Nephron progenitor cell (in vitro differentiated cells): ENCODE results near the gene SIKE1.
"Not testable (repeated sequence)": the region's sequence is repeated elsewhere in the genome, so short reads cannot be mapped to it uniquely, and the experiment has no call there.

Source experiments
- DNase-seq: peaks from one replicate; pipeline ENCODE4 v3.0.0; 2021
- H3K27ac Mint-ChIP-seq: 2 replicates; pipeline ENCODE4 v1.8.0; 2021; ENCODE audit warnings: mild to moderate bottlenecking, moderate library complexity, mixed read lengths
- H3K27me3 Mint-ChIP-seq: 2 replicates; pipeline ENCODE4 v1.8.0; 2021; ENCODE audit warnings: mild to moderate bottlenecking, low read depth, mixed read lengths; ENCODE audit not compliant: poor library complexity
- H3K36me3 Mint-ChIP-seq: 2 replicates; pipeline ENCODE4 v1.8.0; 2021; ENCODE audit warnings: low read depth, mixed read lengths
- H3K4me1 Mint-ChIP-seq: 2 replicates; pipeline ENCODE4 v1.8.0; 2021; ENCODE audit warnings: mixed read lengths
- H3K4me3 Mint-ChIP-seq: 2 replicates; pipeline ENCODE4 v1.8.0; 2021; ENCODE audit warnings: mild to moderate bottlenecking, moderate library complexity, mixed read lengths
- H3K9me3 Mint-ChIP-seq: 2 replicates; pipeline ENCODE4 v1.8.0; 2021; ENCODE audit warnings: mild to moderate bottlenecking, moderate library complexity, mixed read lengths
- CTCF ChIP-seq: fragments of 200-600 bp; sonication (generic); IDR thresholded peaks from 2 replicates; pipeline ENCODE4 v1.5.0; 2021; ENCODE audit warnings: antibody characterized with exemption

The SIKE1 gene

GRCh38 chr1:114780344-114781226 is at the start of gene SIKE1:
Gene SIKE1, minus strand, starts transcription at chr1:114780685. Its CDS starts 78 bp downstream, at chr1:114780607.
- peaks cover 19% of the 10 kb centered on the region for H3K4me1 Mint-ChIP-seq
- peaks cover 32% of the 10 kb centered on the region for H3K36me3 Mint-ChIP-seq
- peak within 1 kb of the TSS; percentile 99 for H3K4me3 Mint-ChIP-seq
- DNase-seq: peak; percentile 84
- H3K27ac Mint-ChIP-seq: peak within 1 kb of the TSS; percentile 100
- H3K27me3 Mint-ChIP-seq: peaks cover 42% of the 10 kb centered on the region
- TF ChIP-seq CTCF: no peak
- peaks cover 17% of the 10 kb centered on the region for H3K9me3 Mint-ChIP-seq

GRCh38 chr1:114830075-114830474 is 49.6 kb upstream of the SIKE1 start:
- H3K27me3 Mint-ChIP-seq, H3K36me3 Mint-ChIP-seq, DNase-seq, H3K27ac Mint-ChIP-seq, H3K4me1 Mint-ChIP-seq, H3K4me3 Mint-ChIP-seq: not testable (repeated sequence)
- peaks cover 13% of the 10 kb centered on the region for H3K9me3 Mint-ChIP-seq

GRCh38 chr1:114828251-114828650 is 47.8 kb upstream of the SIKE1 start:
- TF ChIP-seq CTCF: no peak
- Mint-ChIP-seq H3K27me3 (peaks cover 5% of the 10 kb centered on the region), H3K4me3 (no peak overlapping the region), H3K36me3 (peaks cover 7% of the 10 kb centered on the region), H3K4me1 (peaks cover 5% of the 10 kb centered on the region), H3K27ac (no peak overlapping the region), H3K9me3 (peaks cover 30% of the 10 kb centered on the region)
- no peak for DNase-seq

GRCh38 chr1:114821978-114822377 is 41.5 kb upstream of the SIKE1 start:
- H3K27ac Mint-ChIP-seq: no peak overlapping the region
- peaks cover 52% of the 10 kb centered on the region for H3K9me3 Mint-ChIP-seq
- no peak for DNase-seq
- no peak for TF ChIP-seq CTCF
- peaks cover 11% of the 10 kb centered on the region for H3K27me3 Mint-ChIP-seq
- no peak overlapping the region for H3K4me3 Mint-ChIP-seq
- H3K4me1 Mint-ChIP-seq: no peaks in the 10 kb centered on the region
- peaks cover 7% of the 10 kb centered on the region for H3K36me3 Mint-ChIP-seq

DNA sequence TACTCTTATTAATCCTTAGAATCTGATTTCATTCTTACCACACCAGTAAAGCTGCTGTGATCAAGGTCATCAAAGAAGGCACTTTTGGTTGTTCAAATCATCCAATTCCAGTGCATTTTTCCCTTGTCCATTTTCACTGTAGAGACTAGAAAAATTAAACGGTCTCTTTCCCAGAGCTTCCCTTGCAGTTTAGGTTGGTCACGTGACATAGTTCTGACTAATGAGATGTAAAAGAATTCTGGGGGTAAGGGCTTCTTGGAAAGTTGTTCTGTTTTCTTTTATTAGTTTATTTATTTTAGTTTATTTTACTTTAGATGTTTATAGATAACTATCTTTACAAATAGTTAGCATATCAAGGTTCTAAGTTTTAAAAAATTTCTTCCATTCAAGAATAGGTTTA is 39.9 kb upstream of the SIKE1 start:
- Mint-ChIP-seq H3K36me3 (peaks cover 7% of the 10 kb centered on the region), H3K4me1 (no peaks in the 10 kb centered on the region), H3K4me3 (no peak overlapping the region), H3K27ac (no peak overlapping the region), H3K9me3 (peaks cover 42% of the 10 kb centered on the region), H3K27me3 (peaks cover 6% of the 10 kb centered on the region)
- TF ChIP-seq CTCF: no peak
- no peak for DNase-seq

- TF ChIP-seq CTCF: no peak
- Mint-ChIP-seq H3K9me3 (peaks cover 37% of the 10 kb centered on the region), H3K27ac (no peak overlapping the region)
These were observed 39.4 kb upstream of the SIKE1 start for GRCh38 chr1:114819869-114820268.

GRCh38 chr1:114804449-114804848 is 24.0 kb upstream of the SIKE1 start:
- H3K27ac Mint-ChIP-seq, DNase-seq, H3K4me1 Mint-ChIP-seq, H3K4me3 Mint-ChIP-seq, H3K36me3 Mint-ChIP-seq, H3K9me3 Mint-ChIP-seq: not testable (repeated sequence)
- peaks cover 14% of the 10 kb centered on the region for H3K27me3 Mint-ChIP-seq

More at GRCh38 chr1:114819869-114820268, 39.4 kb upstream of the SIKE1 start:
- no peaks in the 10 kb centered on the region for H3K4me1 Mint-ChIP-seq
- H3K27me3 Mint-ChIP-seq: peaks cover 6% of the 10 kb centered on the region
- H3K36me3 Mint-ChIP-seq: peaks cover 5% of the 10 kb centered on the region
- H3K4me3 Mint-ChIP-seq: no peak overlapping the region
- no peak for DNase-seq
